Left ventricle myocardium inferior (tissue), 1 donor: ENCODE results near the gene SCYGR4. TPM values are rescaled to one million over a fixed set of nuclear protein-coding genes. Genes with fewer than 3 reads are reported as not detected.
"Not testable (repeated sequence)": the region's sequence is repeated elsewhere in the genome, so short reads cannot be mapped to it uniquely, and the experiment has no call there.

ENCODE experiments used
- DNase-seq: peaks from one replicate; pipeline ENCODE4 v3.0.0-alpha.2; 2020
- H3K27ac ChIP-seq: fragments of 200-600 bp; replicated peaks from 2 replicates; pipeline ENCODE4 v1.8.0; 2021
- H3K27me3 ChIP-seq: fragments of 200-600 bp; 2 replicates; pipeline ENCODE4 v1.8.0; 2021; ENCODE audit warnings: low read depth
- H3K36me3 ChIP-seq: fragments of 200-600 bp; 2 replicates; pipeline ENCODE4 v1.8.0; 2021
- H3K4me1 ChIP-seq: fragments of 200-600 bp; 2 replicates; pipeline ENCODE4 v1.8.0; 2021
- H3K4me3 ChIP-seq: fragments of 200-600 bp; 2 replicates; pipeline ENCODE4 v1.8.0; 2021; ENCODE audit warnings: mild to moderate bottlenecking, moderate library complexity
- H3K9me3 ChIP-seq: fragments of 200-600 bp; replicated peaks from 2 replicates; pipeline ENCODE4 v1.8.0; 2021
- CTCF ChIP-seq: fragments of 200-600 bp; IDR thresholded peaks from 2 replicates; pipeline ENCODE4 v1.8.0; 2021; ENCODE audit warnings: antibody characterized with exemption, mild to moderate bottlenecking, borderline replicate concordance
- intact Hi-C: fragments of 100-400 bp; cut with micrococcal nuclease; formaldehyde crosslinking; loops from one replicate; pipeline ENCODE4 v1.11.0; 2022
- total RNA-seq: library from RNA; stranded (reverse); fragmentation: NEBNext Ultra II Directional; extraction: Animal tissue kit (Norgen Biotek cat#: 25700); gene quantifications from one replicate; pipeline ENCODE4 v1.2.1, GENCODE V29; 2021
- donor health status: DM: no; HTN: yes; CAD: no; lungs with severe emphysema.

The SCYGR4 gene
- total RNA-seq, 1 donor from 2014 or later, result not detected

GRCh38 chr2:227665189-227665940 lies 48.1 kb downstream of the SCYGR4 start:
- Histone ChIP-seq H3K4me3 (no peak overlapping the region), H3K9me3 (no peaks in the 10 kb centered on the region), H3K36me3 (no peaks in the 10 kb centered on the region), H3K27ac (no peak overlapping the region), H3K27me3 (peaks cover 16% of the 10 kb centered on the region), H3K4me1 (no peaks in the 10 kb centered on the region)
- no peak for TF ChIP-seq CTCF
- intact Hi-C loops, result no loop called here
- no peak for DNase-seq

- H3K27ac ChIP-seq, H3K36me3 ChIP-seq, H3K4me1 ChIP-seq, H3K9me3 ChIP-seq, H3K4me3 ChIP-seq, intact Hi-C loops, DNase-seq: not testable (repeated sequence)
- H3K27me3 ChIP-seq, result peaks cover 16% of the 10 kb centered on the region
Observed at GRCh38 chr2:227666631-227667170, 49.4 kb downstream of the SCYGR4 start, which contains the start of gene SCYGR5. Gene SCYGR5, plus strand, starts transcription at chr2:227666804. Its CDS starts 0 bp downstream, at chr2:227666804.

Other genes starting within 250 kb of the SCYGR4 start
- not detected for gene TM4SF20, start 238.2 kb upstream of the SCYGR4 start, total RNA-seq
- gene SCYGR1, start 229.5 kb upstream of the SCYGR4 start, total RNA-seq, result not detected
- gene AGFG1, start 145.3 kb upstream of the SCYGR4 start, total RNA-seq, result 50.4 TPM
- not detected for gene SCYGR2, start 18.6 kb upstream of the SCYGR4 start, total RNA-seq
- gene SCYGR3, start 2.7 kb upstream of the SCYGR4 start, total RNA-seq, result not detected
- gene SCYGR5, start 49.3 kb downstream of the SCYGR4 start, total RNA-seq, result not detected
- gene SLC19A3, start 100.5 kb downstream of the SCYGR4 start, total RNA-seq, result 0.74 TPM
- not detected for gene SCYGR6, start 107.3 kb downstream of the SCYGR4 start, total RNA-seq
- not detected for gene SCYGR7, start 110.8 kb downstream of the SCYGR4 start, total RNA-seq
- not detected for gene SCYGR8, start 128.4 kb downstream of the SCYGR4 start, total RNA-seq
- not detected for gene CCL20, start 196.3 kb downstream of the SCYGR4 start, total RNA-seq